ENCODE measurements around the gene ZFP69B. TPM values are rescaled to one million over a fixed set of nuclear protein-coding genes. Genes with fewer than 3 reads are reported as not detected.

ZFP69B gene
- total and polyA plus RNA-seq, 2 of the 4 experiments (the other 2 are of a cell fraction): 3.1 to 6.8 TPM

DNA sequence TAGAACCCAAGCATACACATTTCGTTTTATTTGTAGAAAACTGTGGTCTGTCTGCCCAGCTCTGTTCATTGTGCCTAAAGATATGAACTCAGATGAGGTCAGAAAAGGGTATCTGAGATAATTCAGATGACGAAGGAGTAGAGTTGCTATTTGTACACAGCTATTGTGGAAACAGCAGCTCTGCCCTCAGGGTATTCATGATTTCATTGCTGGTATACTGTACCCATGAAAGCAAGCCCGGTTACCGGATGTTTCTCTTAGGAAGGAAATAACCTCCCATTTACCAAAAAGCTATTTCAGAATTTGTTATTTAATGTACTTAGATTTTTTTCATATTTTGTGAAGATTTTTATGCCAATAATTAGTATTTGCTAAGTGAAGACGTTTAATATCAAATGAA lies 39.0 kb upstream of the ZFP69B start:
- Histone ChIP-seq H3K4me2 (ENCODE audit: low read depth, low read length) (no peak overlapping the region), H3K9me1 (ENCODE audit: insufficient read depth, low read length) (peaks cover 4% of the 10 kb centered on the region; the same call in 1 of the 2 replicates), H3K4me3 (ENCODE audit: insufficient read depth, low read depth, low read length) (no peak overlapping the region), H4K91ac (ENCODE audit: insufficient read depth, low read depth, low read length) (no peak overlapping the region), H2BK20ac (ENCODE audit: low read depth, low read length) (no peak overlapping the region), H3K9ac (ENCODE audit: low read depth, low read length) (no peak overlapping the region), H3K4me1 (ENCODE audit: control insufficient read depth, insufficient read depth, low read length) (peaks cover 2% of the 10 kb centered on the region; the same call in 1 of the 2 replicates), H2AK5ac (ENCODE audit: low read depth, low read length) (no peak overlapping the region), H3K23ac (ENCODE audit: low read depth, low read length) (no peak overlapping the region), H4K20me1 (ENCODE audit: insufficient read depth, low read length) (no peaks in the 10 kb centered on the region), H3K9me3 (ENCODE audit: control insufficient read depth, insufficient read depth, low read length) (no peaks in the 10 kb centered on the region), H2BK5ac (ENCODE audit: low read depth, low read length, poor library complexity, severe bottlenecking) (no peak overlapping the region), H4K8ac (ENCODE audit: low read depth in 2 of 2, low read length in 2 of 2) (no peak overlapping the region), H4K5ac (ENCODE audit: low read depth, low read length) (no peak overlapping the region), H2BK15ac (ENCODE audit: low read depth, low read length) (no peak overlapping the region), H3K14ac (replicated peaks; ENCODE audit: low read depth, low read length) (no peak overlapping the region), H3K18ac (ENCODE audit: low read depth, low read length) (no peak overlapping the region), H2AFZ (replicated peaks; ENCODE audit: low read length, poor library complexity) (no peak overlapping the region), H3K56ac (ENCODE audit: extremely low read depth, insufficient read depth, low read length) (no peak overlapping the region), H2AK9ac (replicated peaks; ENCODE audit: low read depth, low read length, poor library complexity) (no peak overlapping the region), H2BK120ac (ENCODE audit: low read depth, low read length) (no peak overlapping the region), H3K4ac (ENCODE audit: low read depth, low read length) (no peak overlapping the region), H3K79me1 (ENCODE audit: low read depth in 1 of 2, low read length in 2 of 2) (peaks cover 15 to 34% of the 10 kb centered on the region in 2 experiments), H3K36me3 (ENCODE audit: control insufficient read depth, insufficient read depth, low read length) (peaks cover 18% of the 10 kb centered on the region), H3K27me3 (ENCODE audit: control insufficient read depth, insufficient read depth, low read length) (no peaks in the 10 kb centered on the region), H3K27ac (ENCODE audit: insufficient read depth, low read length) (no peak overlapping the region)
- in situ Hi-C loops (cut with MboI; ENCODE audit: low sequenced_read_pairs): no loop called here
- dilution Hi-C loops (cut with HindIII; ENCODE audit: low sequenced_read_pairs, unreplicated experiment): no loop called here
- POLR2A ChIA-PET (ENCODE audit: unreplicated experiment): no interaction called here
- intact Hi-C loops (cut with micrococcal nuclease): no loop called here
- BruUV-seq (replicated peaks): no TSS peak
- no peak for TF ChIP-seq SMC3 (IDR thresholded peaks at IDR 0.05; ENCODE audit: low read depth, low read length)
- TF ChIP-seq FOS (IDR thresholded peaks at IDR 0.05; ENCODE audit: low read depth, low read length): no peak
- no peak for TF ChIP-seq RCOR1 (IDR thresholded peaks at IDR 0.05; ENCODE audit: insufficient replicate concordance, low read length)
- no peak for TF ChIP-seq BHLHE40 (IDR thresholded peaks at IDR 0.05; ENCODE audit: low read depth, low read length)
- TF ChIP-seq MAZ (IDR thresholded peaks at IDR 0.05; ENCODE audit: borderline replicate concordance, low read depth, low read length): no peak
- no peak for TF ChIP-seq RFX5 (IDR thresholded peaks at IDR 0.05; ENCODE audit: low read depth, low read length)
- TF ChIP-seq, protein P1, sequence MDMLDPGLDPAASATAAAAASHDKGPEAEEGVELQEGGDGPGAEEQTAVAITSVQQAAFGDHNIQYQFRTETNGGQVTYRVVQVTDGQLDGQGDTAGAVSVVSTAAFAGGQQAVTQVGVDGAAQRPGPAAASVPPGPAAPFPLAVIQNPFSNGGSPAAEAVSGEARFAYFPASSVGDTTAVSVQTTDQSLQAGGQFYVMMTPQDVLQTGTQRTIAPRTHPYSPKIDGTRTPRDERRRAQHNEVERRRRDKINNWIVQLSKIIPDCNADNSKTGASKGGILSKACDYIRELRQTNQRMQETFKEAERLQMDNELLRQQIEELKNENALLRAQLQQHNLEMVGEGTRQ (IDR thresholded peaks at IDR 0.05; ENCODE audit: low read depth, low read length): no peak
- no peak for TF ChIP-seq RAD21 (IDR thresholded peaks at IDR 0.05; ENCODE audit: low read length)
- TF ChIP-seq NFE2L2 (IDR thresholded peaks at IDR 0.05; ENCODE audit: low read depth, low read length): no peak
- TF ChIP-seq CEBPB (IDR thresholded peaks at IDR 0.05; ENCODE audit: low read depth, low read length): no peak
- TF ChIP-seq POLR2A (IDR thresholded peaks at IDR 0.05; ENCODE audit: low read depth, low read length): no peak
- TF ChIP-seq, protein P2, sequence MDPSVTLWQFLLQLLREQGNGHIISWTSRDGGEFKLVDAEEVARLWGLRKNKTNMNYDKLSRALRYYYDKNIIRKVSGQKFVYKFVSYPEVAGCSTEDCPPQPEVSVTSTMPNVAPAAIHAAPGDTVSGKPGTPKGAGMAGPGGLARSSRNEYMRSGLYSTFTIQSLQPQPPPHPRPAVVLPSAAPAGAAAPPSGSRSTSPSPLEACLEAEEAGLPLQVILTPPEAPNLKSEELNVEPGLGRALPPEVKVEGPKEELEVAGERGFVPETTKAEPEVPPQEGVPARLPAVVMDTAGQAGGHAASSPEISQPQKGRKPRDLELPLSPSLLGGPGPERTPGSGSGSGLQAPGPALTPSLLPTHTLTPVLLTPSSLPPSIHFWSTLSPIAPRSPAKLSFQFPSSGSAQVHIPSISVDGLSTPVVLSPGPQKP (IDR thresholded peaks at IDR 0.05; ENCODE audit: borderline replicate concordance, low read depth, low read length): no peak
- no peak for TF ChIP-seq CHD1 (IDR thresholded peaks at IDR 0.05; ENCODE audit: low read depth, low read length)
- no peak for TF ChIP-seq MAFK (IDR thresholded peaks at IDR 0.05; ENCODE audit: low read depth, low read length)
- no peak for TF ChIP-seq MXI1 (IDR thresholded peaks at IDR 0.05; ENCODE audit: borderline replicate concordance, low read depth, low read length)
- TF ChIP-seq, protein P3, sequence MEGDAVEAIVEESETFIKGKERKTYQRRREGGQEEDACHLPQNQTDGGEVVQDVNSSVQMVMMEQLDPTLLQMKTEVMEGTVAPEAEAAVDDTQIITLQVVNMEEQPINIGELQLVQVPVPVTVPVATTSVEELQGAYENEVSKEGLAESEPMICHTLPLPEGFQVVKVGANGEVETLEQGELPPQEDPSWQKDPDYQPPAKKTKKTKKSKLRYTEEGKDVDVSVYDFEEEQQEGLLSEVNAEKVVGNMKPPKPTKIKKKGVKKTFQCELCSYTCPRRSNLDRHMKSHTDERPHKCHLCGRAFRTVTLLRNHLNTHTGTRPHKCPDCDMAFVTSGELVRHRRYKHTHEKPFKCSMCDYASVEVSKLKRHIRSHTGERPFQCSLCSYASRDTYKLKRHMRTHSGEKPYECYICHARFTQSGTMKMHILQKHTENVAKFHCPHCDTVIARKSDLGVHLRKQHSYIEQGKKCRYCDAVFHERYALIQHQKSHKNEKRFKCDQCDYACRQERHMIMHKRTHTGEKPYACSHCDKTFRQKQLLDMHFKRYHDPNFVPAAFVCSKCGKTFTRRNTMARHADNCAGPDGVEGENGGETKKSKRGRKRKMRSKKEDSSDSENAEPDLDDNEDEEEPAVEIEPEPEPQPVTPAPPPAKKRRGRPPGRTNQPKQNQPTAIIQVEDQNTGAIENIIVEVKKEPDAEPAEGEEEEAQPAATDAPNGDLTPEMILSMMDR (conservative IDR thresholded peaks at IDR 0.05; ENCODE audit: low read depth, low read length): no peak
- WGBS, 2 experiments (ENCODE audit: extremely low coverage in 2 of 2, insufficient read length in 1 of 2): no CpG with 5 or more reads among the region's 5 CpGs
- DNase-seq (no peak), ATAC-seq (ENCODE audit: low read depth) (no peak)
- CTCF ChIA-PET: interaction anchor here (0.6 to 1.0 kb wide), 3 partner anchors 8 to 274 kb away, joined by 3 read pairs; no protein-coding TSS in a partner anchor
